OCI-LY7 (cell line): Measurements from ENCODE around the gene RABEP1. TPM values are rescaled to one million over a fixed set of nuclear protein-coding genes. Genes with fewer than 3 reads are reported as not detected.

Experiments
- BruUV-seq: library from RNA; stranded (reverse); fragments of 400-500 nt; replicated peaks from 2 replicates; lab custom pipeline; 2021; lab: Mats Ljungman, UMichigan
- CTCF ChIA-PET: fragments of 300-600 bp; sonication (Branson Sonifier 250); formaldehyde crosslinking; loops from one replicate; lab custom pipeline; 2022; ENCODE audit warnings: antibody characterized with exemption; ENCODE audit not compliant: unreplicated experiment; lab: Charles Lee
- POLR2A ChIA-PET: fragments of 300-600 bp; sonication (Branson Sonifier 250); formaldehyde crosslinking; loops from one replicate; lab custom pipeline; 2022; ENCODE audit warnings: antibody characterized with exemption; lab: Charles Lee
- DNase-seq: peaks from one replicate; pipeline ENCODE4 v3.0.0-alpha.2; 2015; ENCODE audit warnings: low spot score
- H2AFZ ChIP-seq: fragments of 200-600 bp; sonication (generic), shearing (Covaris generic); 2 replicates; pipeline ENCODE4 v1.6.1; 2014; ENCODE audit warnings: mild to moderate bottlenecking, antibody characterized with exemption, low read length, moderate library complexity
- H3K27ac ChIP-seq: fragments of 200-600 bp; sonication (generic); 2 replicates; pipeline ENCODE4 v1.5.1; 2014; ENCODE audit warnings: mixed run types, low read depth, mild to moderate bottlenecking, moderate library complexity, low read length, inconsistent platforms; ENCODE audit not compliant: poor library complexity, severe bottlenecking
- H3K36me3 ChIP-seq: fragments of 200-600 bp; sonication (generic); 2 replicates; pipeline ENCODE4 v1.6.1; 2014; ENCODE audit warnings: mild to moderate bottlenecking, antibody characterized with exemption, low read length, moderate library complexity, mixed read lengths; ENCODE audit not compliant: insufficient read depth
- H3K4me1 ChIP-seq: fragments of 200-600 bp; sonication (generic); 2 replicates; pipeline ENCODE4 v1.5.1; 2014; ENCODE audit warnings: mild to moderate bottlenecking, low read length; ENCODE audit not compliant: insufficient read depth, poor library complexity, severe bottlenecking
- H3K4me2 ChIP-seq: fragments of 200-600 bp; sonication (generic); 2 replicates; pipeline ENCODE4 v1.6.1; 2014; ENCODE audit warnings: mild to moderate bottlenecking, low read length
- H3K4me3 ChIP-seq: fragments of 200-600 bp; sonication (generic); 2 replicates; pipeline ENCODE4 v1.5.1; 2014; ENCODE audit warnings: mild to moderate bottlenecking, low read depth, low read length; ENCODE audit not compliant: poor library complexity, severe bottlenecking
- H3K79me2 ChIP-seq: fragments of 200-600 bp; sonication (generic); 2 replicates; pipeline ENCODE4 v1.6.1; 2016; ENCODE audit warnings: low read depth, mild to moderate bottlenecking, low read length, moderate library complexity, mixed read lengths; ENCODE audit not compliant: insufficient read depth
- H3K9me2 ChIP-seq: fragments of 200-600 bp; sonication (generic); 2 replicates; pipeline ENCODE4 v1.6.1; 2016; ENCODE audit warnings: mild to moderate bottlenecking, low read length, mixed read lengths; ENCODE audit not compliant: insufficient read depth
- H3K9me3 ChIP-seq: fragments of 200-600 bp; sonication (generic); 2 replicates; pipeline ENCODE4 v1.6.1; 2014; ENCODE audit warnings: mild to moderate bottlenecking, mixed run types, low read length, mixed read lengths
- H4K20me1 ChIP-seq: fragments of 200-600 bp; sonication (generic); 2 replicates; pipeline ENCODE4 v1.6.1; 2014; ENCODE audit warnings: mild to moderate bottlenecking, antibody characterized with exemption, low read length, moderate library complexity, mixed read lengths; ENCODE audit not compliant: insufficient read depth
- CTCF ChIP-seq: fragments of 200-600 bp; sonication (generic); conservative IDR thresholded peaks from 2 replicates; pipeline ENCODE4 v1.5.1; 2014; ENCODE audit warnings: mild to moderate bottlenecking, antibody characterized with exemption, low read length, moderate library complexity, mixed read lengths
- EZH2phosphoT487 ChIP-seq: fragments of 200-600 bp; sonication (generic); IDR thresholded peaks from 2 replicates; pipeline ENCODE4 v1.6.1; 2018; ENCODE audit warnings: low read depth, borderline replicate concordance, mild to moderate bottlenecking, mixed run types, antibody characterized with exemption, low read length, moderate library complexity, mixed read lengths
- intact Hi-C: fragments of 100-400 bp; cut with micrococcal nuclease; formaldehyde crosslinking; loops from one replicate; pipeline ENCODE4 v1.10.0; 2022; ENCODE audit not compliant: unreplicated experiment
- total RNA-seq, 2 experiments: library from RNA; depleted of rRNA in 1 of 2; stranded (reverse); fragments of >200 nt in 1 of 2; shearing (Covaris generic) in 1 of 2; gene quantifications; 2 replicates each; pipeline ENCODE4 v1.2.3, GENCODE V29; 2014 to 2022

RABEP1 gene
- total RNA-seq, 2 experiments from 2014 or later, result 58.6 to 60.8 TPM

- intact Hi-C loops, result no loop called here
- Histone ChIP-seq H2AFZ (no peak overlapping the region), H3K79me2 (no peaks in the 10 kb centered on the region), H3K4me2 (no peak overlapping the region), H3K4me3 (no peak overlapping the region), H3K27ac (no peak overlapping the region), H3K9me3 (no peaks in the 10 kb centered on the region), H4K20me1 (no peaks in the 10 kb centered on the region), H3K36me3 (peaks cover 79% of the 10 kb centered on the region), H3K9me2 (no peaks in the 10 kb centered on the region), H3K4me1 (no peaks in the 10 kb centered on the region)
- TF ChIP-seq CTCF (no peak), EZH2phosphoT487 (no peak)
- CTCF ChIA-PET, result no interaction called here
- POLR2A ChIA-PET, result no interaction called here
- BruUV-seq, result no TSS peak
- no peak for DNase-seq
These were observed 62.8 kb downstream of the RABEP1 start for GRCh38 chr17:5344914-5345313.

- no peaks in the 10 kb centered on the region for H3K9me3 ChIP-seq
- no peaks in the 10 kb centered on the region for H3K9me2 ChIP-seq
- no peak overlapping the region for H3K27ac ChIP-seq
- POLR2A ChIA-PET, result interaction anchor here (0.6 kb wide), 2 partner anchors 10 to 82 kb away, joined by 4 to 5 read pairs; no protein-coding TSS in a partner anchor
- H2AFZ ChIP-seq, result no peak overlapping the region
- DNase-seq, result no peak
- no peak overlapping the region for H3K4me2 ChIP-seq
- intact Hi-C loops, result no loop called here
- no peaks in the 10 kb centered on the region for H3K79me2 ChIP-seq
- TF ChIP-seq EZH2phosphoT487 (no peak), CTCF (no peak)
- no peak overlapping the region for H3K4me3 ChIP-seq
- no TSS peak for BruUV-seq
- H4K20me1 ChIP-seq, result no peaks in the 10 kb centered on the region
- peaks cover 90% of the 10 kb centered on the region for H3K36me3 ChIP-seq
- CTCF ChIA-PET, result no interaction called here
- H3K4me1 ChIP-seq, result no peaks in the 10 kb centered on the region
These were observed 70.7 kb downstream of the RABEP1 start for GRCh38 chr17:5352681-5353289.

- BruUV-seq, result TSS peak; percentile 7
- intact Hi-C loops, result no loop called here
- CTCF ChIA-PET, result no interaction called here
- Histone ChIP-seq H3K4me3 (no peak overlapping the region), H3K36me3 (peaks cover 89% of the 10 kb centered on the region), H3K9me3 (no peaks in the 10 kb centered on the region), H3K4me2 (no peak overlapping the region), H3K4me1 (no peaks in the 10 kb centered on the region), H3K27ac (no peak overlapping the region), H2AFZ (no peak overlapping the region), H3K79me2 (no peaks in the 10 kb centered on the region), H3K9me2 (no peaks in the 10 kb centered on the region), H4K20me1 (no peaks in the 10 kb centered on the region)
- DNase-seq, result no peak
- TF ChIP-seq EZH2phosphoT487 (no peak), CTCF (no peak)
- POLR2A ChIA-PET, result no interaction called here
These were observed 72.2 kb downstream of the RABEP1 start for GRCh38 chr17:5354310-5354709.
